Astrocyte of the cerebellum (primary cell): ENCODE data around the gene IMMP2L.

Experiments used
- DNase-seq: peaks from one replicate; pipeline ENCODE4 v3.0.0-alpha.2; 2011; ENCODE audit warnings: low read depth
- H3K4me3 ChIP-seq: 2 replicates; pipeline ENCODE4 v1.5.1; 2011; ENCODE audit warnings: mild to moderate bottlenecking, low read depth, low read length, moderate library complexity
- in situ Hi-C: cut with HindIII; loops from 2 replicates; pipeline ENCODE4 v1.10.0; 2017; ENCODE audit warnings: low sequenced_read_pairs
- TF ChIP-seq, protein P1 (sequence below): IDR thresholded peaks from 2 replicates; pipeline ENCODE4 v1.5.1; 2012; ENCODE audit warnings: low read length, low read depth, moderate library complexity, mild to moderate bottlenecking; ENCODE audit errors: missing control alignments

The IMMP2L gene

DNA sequence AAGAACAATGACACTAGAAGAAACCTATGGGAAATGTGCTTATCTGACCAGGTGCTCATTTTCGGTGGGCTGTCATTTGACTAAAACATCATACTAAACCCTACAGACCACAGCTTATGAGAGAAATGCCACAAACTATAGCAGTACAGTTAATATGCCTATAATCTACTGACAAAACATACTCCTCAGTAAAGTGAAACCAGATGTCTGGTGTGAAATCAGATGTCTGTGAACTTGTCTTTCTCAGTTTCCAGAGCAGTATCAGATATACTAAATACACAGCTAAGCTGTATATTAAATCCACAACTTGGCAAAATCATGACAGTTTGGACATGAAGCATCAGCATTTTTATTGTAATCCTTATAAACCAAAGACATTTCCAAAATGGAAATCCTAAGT, 3.3 kb downstream of the IMMP2L start:
- DNase-seq: peak; percentile 8
- in situ Hi-C loops: no loop called here
- TF ChIP-seq, protein P1, sequence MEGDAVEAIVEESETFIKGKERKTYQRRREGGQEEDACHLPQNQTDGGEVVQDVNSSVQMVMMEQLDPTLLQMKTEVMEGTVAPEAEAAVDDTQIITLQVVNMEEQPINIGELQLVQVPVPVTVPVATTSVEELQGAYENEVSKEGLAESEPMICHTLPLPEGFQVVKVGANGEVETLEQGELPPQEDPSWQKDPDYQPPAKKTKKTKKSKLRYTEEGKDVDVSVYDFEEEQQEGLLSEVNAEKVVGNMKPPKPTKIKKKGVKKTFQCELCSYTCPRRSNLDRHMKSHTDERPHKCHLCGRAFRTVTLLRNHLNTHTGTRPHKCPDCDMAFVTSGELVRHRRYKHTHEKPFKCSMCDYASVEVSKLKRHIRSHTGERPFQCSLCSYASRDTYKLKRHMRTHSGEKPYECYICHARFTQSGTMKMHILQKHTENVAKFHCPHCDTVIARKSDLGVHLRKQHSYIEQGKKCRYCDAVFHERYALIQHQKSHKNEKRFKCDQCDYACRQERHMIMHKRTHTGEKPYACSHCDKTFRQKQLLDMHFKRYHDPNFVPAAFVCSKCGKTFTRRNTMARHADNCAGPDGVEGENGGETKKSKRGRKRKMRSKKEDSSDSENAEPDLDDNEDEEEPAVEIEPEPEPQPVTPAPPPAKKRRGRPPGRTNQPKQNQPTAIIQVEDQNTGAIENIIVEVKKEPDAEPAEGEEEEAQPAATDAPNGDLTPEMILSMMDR: no peak
- H3K4me3 ChIP-seq: no peak overlapping the region

DNA sequence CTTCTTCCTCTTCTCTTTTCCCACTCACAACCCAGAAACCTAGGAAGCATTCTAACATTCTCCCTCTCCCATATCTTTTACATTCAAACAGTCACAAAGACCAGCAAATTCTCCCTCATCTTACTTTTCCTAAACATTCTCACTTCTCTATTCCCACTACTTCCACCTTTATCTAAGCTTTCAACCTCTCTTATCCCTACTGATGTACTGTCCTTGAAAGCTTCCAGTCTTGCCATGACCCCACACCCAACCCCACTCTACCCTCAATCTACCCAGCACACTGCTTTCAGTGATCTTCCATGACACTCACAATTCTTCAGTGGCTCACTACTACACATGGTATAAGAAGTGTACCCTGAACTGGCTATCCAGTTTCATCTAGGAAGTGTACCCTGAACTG, 5.3 kb downstream of the IMMP2L start:
- no peak overlapping the region for H3K4me3 ChIP-seq
- DNase-seq: no peak
- TF ChIP-seq, protein P1: no peak
- in situ Hi-C loops: no loop called here

DNA sequence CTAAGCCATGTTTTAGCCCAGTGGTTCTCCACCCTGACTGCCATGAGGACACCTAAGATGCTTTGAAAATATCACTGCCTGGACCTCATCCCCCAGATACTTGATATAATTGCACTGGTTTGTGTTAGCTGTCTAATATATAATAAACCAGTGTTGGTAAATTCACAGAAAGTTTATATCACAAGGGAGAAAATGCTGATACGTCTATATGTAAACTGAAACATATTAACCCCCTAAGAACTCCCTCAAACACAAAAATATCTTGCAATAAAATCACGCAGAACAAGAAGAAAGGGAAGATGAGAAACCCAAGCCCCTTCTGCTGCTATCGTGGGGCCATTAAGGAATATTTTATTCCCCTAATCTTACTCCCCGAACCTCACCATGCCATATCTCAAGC, 8.2 kb downstream of the IMMP2L start:
- TF ChIP-seq, protein P1: no peak
- DNase-seq: no peak
- in situ Hi-C loops: no loop called here

DNA sequence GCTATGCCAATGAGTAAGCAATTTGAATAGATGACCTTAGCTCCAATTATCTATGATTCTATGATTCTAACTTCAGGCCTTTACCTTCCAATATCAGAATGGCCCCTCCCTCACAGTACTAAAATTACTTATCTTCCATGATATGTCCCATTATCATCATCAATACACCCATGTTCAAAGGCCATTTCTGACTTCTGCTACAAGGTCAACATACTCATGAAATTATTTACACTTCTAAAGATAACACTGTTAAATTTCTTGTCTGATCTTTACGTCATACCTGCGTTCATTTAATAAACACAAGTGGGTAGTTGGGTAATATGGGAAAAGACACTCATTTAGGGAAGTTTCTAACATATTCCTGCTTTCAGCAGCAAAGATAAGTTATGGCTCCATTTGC, 21.2 kb downstream of the IMMP2L start:
- TF ChIP-seq, protein P1: no peak
- DNase-seq: no peak
- in situ Hi-C loops: no loop called here
- H3K4me3 ChIP-seq: no peak overlapping the region

More for the DNA sequence above, 8.2 kb downstream of the IMMP2L start:
- H3K4me3 ChIP-seq: no peak overlapping the region

DNA sequence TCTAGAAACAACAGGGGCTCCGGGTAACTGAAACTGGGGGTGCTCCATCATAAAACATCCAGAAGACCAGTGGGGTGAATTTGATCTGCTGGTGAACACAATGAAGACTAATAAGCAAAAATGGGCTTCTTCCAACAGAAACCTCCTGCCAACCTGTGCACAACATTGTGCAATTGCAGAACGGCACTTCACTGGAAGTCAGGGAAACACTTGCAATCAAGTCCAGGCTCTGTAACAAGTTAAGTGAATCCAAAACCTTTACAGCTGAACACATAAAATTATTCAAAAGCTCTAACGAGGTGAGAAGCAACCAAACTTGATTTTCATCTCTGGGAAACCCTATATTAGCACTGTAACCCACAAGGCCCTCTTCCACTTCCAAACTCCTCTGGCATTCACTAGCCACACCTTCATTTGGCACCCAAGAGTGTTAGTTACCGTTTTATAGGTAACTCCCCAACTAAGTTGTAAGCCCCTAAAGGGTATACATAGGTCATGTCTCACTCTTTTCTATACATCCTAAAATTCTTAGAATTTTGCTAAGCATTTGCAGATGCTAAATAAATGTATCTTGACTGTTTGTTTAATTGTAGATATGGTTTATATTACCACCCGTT, 22.0 kb downstream of the IMMP2L start:
- TF ChIP-seq, protein P1: no peak
- in situ Hi-C loops: no loop called here
- DNase-seq: no peak
- no peak overlapping the region for H3K4me3 ChIP-seq

DNA sequence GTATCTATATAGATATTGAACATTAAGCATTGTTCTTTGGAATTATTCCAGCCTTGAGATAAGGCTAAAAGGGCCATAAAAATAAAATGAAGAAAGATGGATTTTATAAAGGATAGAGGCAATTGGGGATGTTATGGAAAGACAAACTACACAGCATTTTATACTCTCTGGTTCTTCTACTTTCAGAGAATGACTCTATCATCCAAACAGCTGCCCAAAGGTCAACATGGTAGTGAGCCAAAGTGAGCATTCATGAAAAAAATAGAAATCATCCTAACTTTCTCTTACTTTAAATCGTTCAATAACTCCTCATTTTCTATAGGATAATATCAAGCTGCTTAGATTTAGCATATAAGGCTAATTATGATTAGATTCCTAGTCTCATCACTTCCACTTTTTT, 25.2 kb downstream of the IMMP2L start:
- TF ChIP-seq, protein P1: no peak
- in situ Hi-C loops: no loop called here
- no peak overlapping the region for H3K4me3 ChIP-seq
- DNase-seq: no peak
